Stimulated activated CD4-positive, alpha-beta T cell treated with anti-CD3 and anti-CD28 coated beads, TNF-alpha, amount 100 ng/mL, for 1 hour (primary cell): ENCODE measurements around the gene SIL1.

Experiments
- DNase-seq, 3 donors: peaks; one replicate each; pipeline ENCODE4 v3.0.0-alpha.2; 2020; ENCODE audit warnings: low read depth in 3 of 3, low spot score in 1 of 3

Gene SIL1

GRCh38 chr5:138985683-138986082 lies 212.5 kb downstream of the SIL1 start:
- DNase-seq: no peak

DNA sequence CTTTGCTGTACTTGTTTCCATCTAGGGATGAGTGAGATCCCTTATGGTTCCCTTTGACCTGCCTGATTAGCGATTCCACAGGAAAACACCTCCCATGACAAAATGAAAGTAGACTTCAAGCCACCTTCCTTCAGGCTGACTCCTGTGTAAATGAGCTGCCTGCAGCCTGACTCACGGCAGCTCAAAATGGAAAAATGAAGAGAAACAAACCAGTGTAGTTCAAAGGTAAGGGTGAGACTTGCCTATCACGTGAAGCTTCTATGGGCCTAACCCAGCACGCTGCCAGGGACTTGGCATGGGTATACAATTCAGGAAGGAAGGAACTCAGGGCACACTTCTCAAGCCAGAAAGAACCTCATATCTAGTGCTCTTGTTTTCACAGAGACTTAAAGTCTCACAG lies 212.9 kb downstream of the SIL1 start:
- no peak for DNase-seq

DNA sequence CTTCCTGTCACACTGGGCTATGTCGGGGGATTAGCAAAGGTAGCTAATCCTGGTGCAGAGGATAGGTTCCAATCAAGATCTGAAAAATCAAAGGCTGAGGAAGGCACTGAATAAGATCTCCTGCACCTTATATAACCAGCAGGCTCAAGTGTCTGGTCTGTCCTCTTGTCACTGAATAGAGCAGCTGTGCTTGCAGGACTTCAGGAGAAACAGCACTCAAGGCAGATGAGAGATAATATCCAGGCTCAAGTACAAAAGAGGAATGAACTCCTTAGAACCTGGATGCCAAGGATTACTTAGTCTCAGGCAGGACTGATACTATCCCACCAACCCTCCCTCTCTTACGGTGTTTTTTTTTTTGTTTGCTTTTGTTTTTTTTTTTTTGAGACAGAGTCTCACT lies 214.2 kb downstream of the SIL1 start:
- no peak for DNase-seq

DNA sequence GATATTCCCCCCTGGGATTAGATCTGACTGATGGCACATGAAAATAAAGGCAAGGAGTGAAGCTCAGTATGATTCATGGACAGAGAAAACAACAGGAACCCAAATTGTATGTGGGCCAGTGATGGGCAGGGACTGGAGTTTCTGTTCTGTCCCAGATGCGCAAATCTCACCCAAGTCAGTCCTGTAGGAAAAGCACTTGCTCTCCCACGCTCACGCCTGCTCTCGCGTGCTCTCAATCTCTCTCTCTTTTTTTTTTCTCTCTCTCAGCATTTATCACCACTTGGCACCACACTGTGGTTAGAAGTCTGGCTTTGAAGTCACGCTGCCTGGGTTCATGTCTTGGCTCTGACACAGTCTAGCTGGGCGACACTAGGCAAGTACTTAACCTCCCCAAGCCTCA lies 216.6 kb downstream of the SIL1 start:
- no peak for DNase-seq

GRCh38 chr5:138981131-138981530 lies 217.0 kb downstream of the SIL1 start:
- DNase-seq: no peak

- DNase-seq: no peak
Measured at GRCh38 chr5:138980441-138980840, 217.7 kb downstream of the SIL1 start.

DNA sequence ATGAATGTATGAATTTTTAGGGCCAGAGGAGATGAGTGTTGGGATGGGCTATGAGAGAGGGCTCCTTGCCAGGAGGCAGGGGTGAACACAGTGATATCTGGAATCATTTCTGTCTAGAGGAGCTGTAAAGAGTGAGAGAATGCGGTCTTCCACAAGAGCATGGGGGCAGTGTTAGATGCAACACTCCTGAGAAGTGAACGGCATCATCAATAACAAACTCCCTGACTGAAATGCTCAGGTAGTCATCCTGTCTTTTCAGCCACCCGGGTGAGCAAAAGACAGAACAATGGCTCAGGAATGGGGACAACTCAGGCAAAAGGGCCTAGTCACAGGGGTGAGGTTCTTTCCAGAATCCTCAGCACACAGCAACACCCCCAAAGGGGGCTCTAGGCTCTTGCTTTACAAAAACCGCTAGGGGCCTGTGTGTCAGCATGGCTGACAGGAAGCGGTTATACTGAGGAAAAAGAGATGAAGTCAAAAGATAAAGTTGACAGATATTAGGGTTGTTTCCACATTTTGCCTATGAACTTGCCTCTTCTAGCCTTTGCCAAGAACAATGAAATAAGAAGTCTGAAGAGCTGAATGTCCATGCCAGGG lies 218.4 kb downstream of the SIL1 start:
- no peak for DNase-seq

DNA sequence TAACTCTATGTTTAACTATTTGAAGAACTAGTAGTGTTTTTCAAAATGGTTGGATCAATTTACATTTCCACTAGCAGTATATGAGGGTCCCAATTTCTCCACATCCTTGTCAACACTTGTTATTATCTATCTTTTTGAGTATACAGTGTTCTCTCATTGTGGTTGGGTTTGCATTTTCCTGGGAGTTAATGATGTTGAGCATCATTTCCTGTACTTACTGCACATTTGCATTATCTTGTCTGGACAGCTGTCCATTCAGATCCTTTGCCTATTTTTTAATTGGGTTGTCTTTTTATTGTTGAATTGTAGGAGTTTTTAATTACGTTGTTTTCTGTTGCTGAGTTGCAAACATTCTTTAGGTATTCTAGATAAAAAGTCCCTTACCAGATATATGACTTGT lies 219.6 kb downstream of the SIL1 start:
- no peak for DNase-seq

DNA sequence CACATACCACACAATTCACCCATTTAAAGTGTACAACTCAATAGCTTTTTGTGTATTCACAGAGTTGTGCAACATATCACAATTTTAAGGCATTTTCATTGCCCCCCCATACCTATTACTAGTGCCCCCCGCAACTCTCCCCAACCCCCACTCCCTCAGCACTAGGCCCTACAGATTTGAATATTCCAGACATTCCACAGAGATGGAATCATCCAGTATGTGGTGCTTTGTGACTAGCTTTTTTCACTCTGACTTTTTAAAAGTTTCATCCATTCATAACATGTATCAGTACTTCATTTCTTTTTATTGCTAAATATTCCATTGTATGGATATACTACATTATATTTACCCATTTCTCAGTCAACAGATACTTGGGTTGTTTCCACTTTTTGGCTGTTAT lies 220.1 kb downstream of the SIL1 start:
- no peak for DNase-seq

DNA sequence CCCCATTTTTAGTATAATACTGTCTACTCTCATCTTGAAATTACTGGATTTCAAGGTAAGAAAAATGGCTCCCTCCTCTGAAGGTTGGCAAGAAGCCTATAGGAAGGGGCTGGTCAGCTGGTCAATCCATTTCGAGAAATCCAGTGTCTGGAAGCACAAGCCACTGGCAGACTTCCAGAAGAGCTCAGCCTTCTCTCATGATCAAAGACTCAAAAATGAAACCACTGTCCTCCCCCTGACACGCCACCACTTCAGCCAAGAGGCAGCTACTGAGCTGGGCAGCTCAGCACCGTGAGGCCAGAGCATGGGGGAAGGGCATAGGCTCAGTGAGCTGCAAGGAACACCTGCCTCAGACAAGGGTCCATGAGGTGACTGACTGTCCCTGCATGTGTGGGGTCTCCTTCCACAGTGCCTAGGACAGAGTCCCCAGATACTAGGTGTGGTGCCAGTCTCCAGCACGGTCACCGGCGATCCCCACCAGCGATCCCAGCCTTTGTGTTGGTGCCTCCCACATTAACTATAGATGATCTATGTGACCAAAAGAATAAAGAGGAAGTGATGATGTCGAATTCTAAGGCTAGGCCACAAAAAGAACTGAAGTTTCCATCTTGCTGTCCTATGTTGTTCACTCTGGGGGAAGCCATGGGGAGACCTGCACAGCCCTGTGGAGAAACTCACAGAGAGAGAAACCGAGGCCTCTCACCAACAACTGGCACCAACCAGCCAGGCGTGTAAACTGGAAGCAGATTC lies 222.9 kb downstream of the SIL1 start:
- no peak for DNase-seq

DNA sequence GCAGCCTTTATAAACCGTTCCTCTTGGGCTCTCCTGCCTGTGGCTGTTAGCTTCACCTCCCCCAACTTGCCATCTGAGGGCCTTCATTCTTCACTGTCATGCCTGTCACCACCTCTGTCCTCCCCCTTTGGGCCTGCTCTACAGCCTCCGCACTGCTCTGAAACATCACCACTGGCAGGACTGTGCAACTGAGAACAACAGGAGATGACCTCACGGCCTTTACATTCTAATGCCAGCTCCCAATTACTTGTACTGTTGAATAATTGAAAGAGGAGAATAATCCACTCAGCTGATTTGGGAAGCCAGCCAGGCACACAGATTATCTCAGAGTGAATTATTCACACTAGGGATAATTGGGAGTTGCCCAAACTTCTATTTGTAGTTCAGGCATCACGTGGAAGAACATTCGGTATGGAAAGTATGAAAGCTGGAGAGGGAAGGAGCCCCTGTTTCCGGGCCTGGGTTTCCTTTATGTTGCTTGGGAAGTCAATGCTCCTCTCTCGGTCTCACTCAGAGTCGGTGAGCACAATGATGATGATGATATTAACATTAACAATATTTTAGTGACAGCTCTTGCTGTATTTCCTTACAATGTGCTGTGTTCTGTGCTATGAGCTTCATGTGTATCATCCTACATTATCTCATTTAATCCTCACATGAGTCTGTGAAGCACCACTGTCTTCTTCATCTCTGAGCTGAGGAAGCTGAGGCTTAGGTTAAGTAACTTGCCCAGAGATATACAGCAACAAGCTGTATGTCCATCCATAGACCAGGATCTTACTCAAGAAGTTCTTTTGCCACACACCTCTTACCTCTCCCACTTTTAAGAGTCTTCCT lies 223.7 kb downstream of the SIL1 start:
- no peak for DNase-seq

DNA sequence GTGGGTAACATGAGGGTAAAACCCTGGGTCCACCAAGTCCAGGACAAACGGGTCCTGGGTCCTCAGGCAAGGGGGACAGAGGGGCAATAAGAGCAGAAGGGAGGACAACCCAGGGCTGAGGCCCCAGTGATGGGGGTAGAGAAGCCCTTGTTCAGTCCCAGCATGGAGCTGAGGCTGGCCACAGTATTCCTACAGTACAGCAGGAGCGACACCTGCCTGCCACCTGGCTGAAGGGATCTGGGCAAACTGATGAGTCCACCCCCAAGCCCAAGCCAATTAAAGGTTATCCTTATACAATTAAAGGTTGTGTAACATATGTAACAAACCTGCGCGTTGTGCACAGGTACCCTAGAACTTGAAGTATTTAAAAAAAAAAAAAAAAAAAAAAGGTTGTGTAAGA lies 225.3 kb downstream of the SIL1 start:
- DNase-seq: no peak

GRCh38 chr5:138972230-138972629 lies 225.9 kb downstream of the SIL1 start:
- no peak for DNase-seq

DNA sequence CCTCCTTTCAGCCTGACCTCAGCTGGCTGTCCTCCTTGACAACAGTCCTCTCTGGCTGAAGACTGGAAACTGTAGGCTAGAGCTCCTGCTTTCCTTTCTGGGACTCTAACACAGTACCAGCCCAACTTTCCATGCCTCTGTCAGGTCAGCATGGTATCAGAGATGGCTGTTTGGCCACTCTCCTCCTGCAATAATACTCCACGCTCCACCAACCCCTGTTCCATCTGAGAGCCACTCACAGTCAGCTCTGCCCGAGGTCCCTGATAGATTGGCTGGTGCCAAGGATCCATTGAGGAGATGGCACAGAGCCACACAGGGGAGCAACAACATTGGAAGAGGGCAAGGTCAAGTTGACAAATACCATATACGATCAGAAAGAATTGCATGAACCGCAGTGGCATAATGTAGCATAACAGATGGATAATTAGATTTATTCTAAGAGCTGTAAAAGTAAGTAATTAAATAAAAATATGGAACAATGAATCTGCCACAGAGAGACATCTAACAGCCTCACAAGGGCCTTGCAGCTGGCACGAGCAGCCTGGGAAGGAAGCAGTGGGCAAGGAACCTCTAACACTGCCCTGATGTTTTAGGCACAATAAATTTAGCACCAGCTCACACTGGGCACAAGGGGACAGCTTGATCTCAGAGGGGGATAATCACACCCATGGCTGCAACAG lies 228.7 kb downstream of the SIL1 start:
- no peak for DNase-seq

DNA sequence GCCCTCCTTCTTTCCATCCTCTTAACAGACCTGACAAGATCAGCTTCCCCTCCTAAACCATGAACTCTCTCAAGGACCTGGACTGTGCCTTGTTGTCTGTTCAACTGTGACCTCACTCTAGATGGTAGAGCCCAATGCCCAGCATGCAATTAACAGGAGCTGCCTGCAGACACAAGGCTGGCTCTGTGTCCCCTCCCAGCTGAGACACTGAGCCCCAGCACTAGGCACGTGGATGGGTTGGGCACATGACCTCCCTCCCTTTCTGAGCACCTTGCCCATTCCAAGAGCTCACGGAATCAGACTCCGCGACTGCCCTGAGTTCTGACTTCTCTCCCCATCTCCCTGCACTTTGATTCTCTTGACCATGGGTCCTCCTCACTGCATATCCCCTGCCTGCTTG lies 229.6 kb downstream of the SIL1 start:
- no peak for DNase-seq

DNA sequence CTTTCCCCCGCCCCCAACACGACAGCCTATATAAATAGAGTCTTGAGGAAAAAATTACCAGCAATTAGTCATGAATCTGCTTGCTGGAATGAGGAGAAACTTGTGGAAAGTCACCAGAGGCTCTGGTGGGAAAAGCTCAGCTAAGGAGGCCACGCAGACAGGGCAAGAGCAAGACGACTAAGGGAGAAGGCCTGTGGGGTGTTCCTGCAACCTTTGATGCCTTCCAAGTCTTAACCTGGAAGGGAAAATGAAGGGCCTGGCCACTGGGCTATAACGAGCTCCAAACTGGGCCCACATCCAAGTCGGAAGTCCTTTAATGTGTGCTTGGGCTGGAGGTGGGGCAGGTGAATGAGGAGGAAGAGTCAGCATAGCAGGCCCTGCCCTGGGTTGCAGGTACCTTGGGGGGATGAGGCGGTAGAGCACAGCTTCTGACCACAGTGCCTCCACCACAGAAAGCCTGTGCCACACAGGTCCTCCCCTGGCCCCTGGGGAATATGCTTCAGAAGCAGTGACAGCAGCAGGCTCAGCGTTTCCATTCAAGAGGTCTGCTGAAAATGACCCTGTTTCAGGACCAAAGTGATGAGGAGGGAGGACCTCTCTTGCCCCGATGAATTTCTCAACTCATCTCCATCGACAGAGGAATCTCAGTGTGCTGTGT lies 230.2 kb downstream of the SIL1 start:
- no peak for DNase-seq

DNA sequence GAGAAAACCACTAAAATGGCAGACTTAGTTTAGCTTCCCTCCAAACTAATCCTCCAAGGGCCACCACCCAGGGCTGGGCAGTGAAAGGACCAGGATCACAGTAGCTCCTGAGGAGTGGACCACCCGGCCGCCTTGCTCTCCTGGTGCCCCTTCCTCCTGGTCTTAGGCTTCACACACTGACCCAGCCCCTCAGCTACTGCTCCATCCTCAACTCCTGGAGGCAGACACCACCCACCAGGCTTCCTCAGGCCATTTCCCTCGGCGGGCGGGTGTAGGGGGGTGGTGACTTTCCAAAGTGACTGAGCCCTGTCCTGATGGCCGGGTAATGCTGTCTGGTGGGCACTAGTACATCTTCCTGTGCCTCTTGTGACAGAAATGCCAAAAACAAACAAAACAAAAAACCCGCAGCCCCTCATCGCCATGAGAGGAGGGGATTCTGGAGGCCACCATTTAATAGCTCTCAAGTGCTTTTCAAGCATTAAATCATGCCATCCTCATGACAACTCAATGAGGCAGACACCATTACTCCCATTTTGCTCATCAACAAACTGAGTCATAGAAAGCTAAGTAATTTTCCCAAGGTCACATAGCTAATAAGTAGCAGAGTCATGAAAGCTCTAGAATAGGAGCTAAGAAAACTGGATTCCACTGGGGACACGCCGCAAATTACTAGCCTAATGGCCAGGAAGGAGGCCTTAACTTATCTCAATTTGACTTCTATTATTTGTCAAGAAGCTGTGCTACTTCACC lies 231.8 kb downstream of the SIL1 start:
- DNase-seq: no peak

- no peak for DNase-seq
Measured at GRCh38 chr5:138965626-138966025, 232.5 kb downstream of the SIL1 start.

- no peak for DNase-seq
Measured at GRCh38 chr5:138964647-138965201, 233.4 kb downstream of the SIL1 start.

- no peak for DNase-seq
Measured at GRCh38 chr5:138963763-138964371, 234.3 kb downstream of the SIL1 start.
